K562 (cell line): Measurements from ENCODE around the gene MUC16. TPM values are rescaled to one million over a fixed set of nuclear protein-coding genes. Genes with fewer than 3 reads are reported as not detected.

ENCODE experiments used
- ATAC-seq: fragments of 200-7000 bp; cut with Tn5 transposase; 3 replicates; pipeline ENCODE4 v1.9.1; 2020; ENCODE audit warnings: moderate library complexity
- BruUV-seq: library from RNA; stranded (reverse); fragments of 400-500 nt; replicated peaks from 2 replicates; lab custom pipeline; 2021; lab: Mats Ljungman, UMichigan
- CTCF ChIA-PET: fragments of 300-600 bp; formaldehyde crosslinking; extraction: SDS; loops from one replicate; lab custom pipeline; 2021; ENCODE audit warnings: low intra/inter-chr PET ratio; lab: Yijun Ruan, JAX
- POLR2A ChIA-PET: fragments of 300-600, 350-650 bp; sonication (Branson Sonifier 250); formaldehyde crosslinking; extraction: SDS; loops from one replicate; lab custom pipeline; 2021; ENCODE audit warnings: antibody characterized with exemption, inconsistent platforms; lab: Yijun Ruan, JAX
- DNase-seq, 4 experiments: peaks; one replicate each; pipeline versions ENCODE4 v3.0.0 to v3.0.0-alpha.2; 2011 to 2018; ENCODE audit warnings: low spot score in 3 of 4, mixed read lengths in 3 of 4; ENCODE audit errors: extremely low read depth in 1 of 4
- FAIRE-seq: peaks from 2 replicates; lab custom pipeline; 2011; peaks lifted over from hg19 to GRCh38; lab: Jason Lieb, UNC
- H2AFZ ChIP-seq: 2 replicates; pipeline ENCODE4 v1.6.0; 2011; ENCODE audit warnings: low read depth, low read length, control low read depth, inconsistent platforms
- H3K27ac ChIP-seq: fragments of 200-600 bp; 3 replicates; pipeline ENCODE4 v1.8.0; 2011; ENCODE audit warnings: low read depth, mild to moderate bottlenecking, control low read depth, inconsistent platforms, low read length, moderate library complexity, mixed read lengths; ENCODE audit errors: extremely low read depth
- H3K27me3 ChIP-seq, 2 experiments: fragments of 300-600 bp in 1 of 2; 2 replicates in 1 of 2; 3 replicates in 1 of 2; pipeline versions ENCODE4 v1.6.0 to v1.8.0; 2011; ENCODE audit warnings: inconsistent platforms in 2 of 2, low read length in 2 of 2, mild to moderate bottlenecking in 1 of 2, mixed read lengths in 1 of 2, moderate library complexity in 1 of 2; ENCODE audit not compliant: control insufficient read depth in 2 of 2, insufficient read depth in 2 of 2
- H3K36me3 ChIP-seq: fragments of 300-600 bp; 3 replicates; pipeline ENCODE4 v1.8.0; 2011; ENCODE audit warnings: mild to moderate bottlenecking, low read length, inconsistent platforms; ENCODE audit not compliant: control insufficient read depth, insufficient read depth
- H3K4me1 ChIP-seq, 2 experiments: fragments of 200-600 bp in 1 of 2; replicated peaks in 1 of 2; 2 replicates in 1 of 2; 3 replicates in 1 of 2; pipeline versions ENCODE4 v1.5.1 to v1.8.0; 2011; ENCODE audit warnings: inconsistent platforms in 2 of 2, low read length in 2 of 2, mild to moderate bottlenecking in 1 of 2, mixed read lengths in 1 of 2, moderate library complexity in 1 of 2; ENCODE audit not compliant: control insufficient read depth in 2 of 2, insufficient read depth in 2 of 2
- H3K4me2 ChIP-seq: 2 replicates; pipeline ENCODE4 v1.6.1; 2011; ENCODE audit warnings: low read length, control low read depth, inconsistent platforms, mixed read lengths; ENCODE audit not compliant: insufficient read depth
- H3K4me3 ChIP-seq: fragments of 200-600 bp; sonication (generic), shearing (Covaris generic); 2 replicates; pipeline ENCODE4 v1.5.1; 2016; ENCODE audit warnings: control low read depth, inconsistent platforms
- H3K79me2 ChIP-seq: fragments of 200-600 bp; 3 replicates; pipeline ENCODE4 v1.8.0; 2011; ENCODE audit warnings: low read length, inconsistent platforms; ENCODE audit not compliant: control insufficient read depth, insufficient read depth
- H3K9ac ChIP-seq, 2 experiments: 2 replicates each; pipeline versions ENCODE4 v1.6.0 to v1.6.1; 2011; ENCODE audit warnings: low read depth in 2 of 2, low read length in 2 of 2, control low read depth in 1 of 2, inconsistent platforms in 1 of 2, mild to moderate bottlenecking in 1 of 2, mixed read lengths in 1 of 2; ENCODE audit not compliant: insufficient read depth in 1 of 2
- H3K9me1 ChIP-seq: one replicate; pipeline ENCODE4 v1.6.0; 2011; ENCODE audit warnings: inconsistent platforms, mild to moderate bottlenecking, low read length, moderate library complexity; ENCODE audit not compliant: control insufficient read depth, insufficient read depth
- H3K9me3 ChIP-seq: replicated peaks from 2 replicates; pipeline ENCODE4 v1.5.1; 2011; ENCODE audit warnings: low read depth, low read length, inconsistent platforms; ENCODE audit not compliant: control insufficient read depth, insufficient read depth
- H4K20me1 ChIP-seq: replicated peaks from 2 replicates; pipeline ENCODE4 v1.6.1; 2011; ENCODE audit warnings: low read length, inconsistent platforms, mixed read lengths; ENCODE audit not compliant: control insufficient read depth, insufficient read depth
- FOS ChIP-seq: IDR thresholded peaks from 3 replicates; pipeline ENCODE4 v1.6.1; 2011; ENCODE audit not compliant: insufficient read length; ENCODE audit errors: extremely low read depth
- GATA2 ChIP-seq: sonication (generic); formaldehyde crosslinking; IDR thresholded peaks from 2 replicates; pipeline ENCODE4 v1.4.0; 2020; ENCODE audit warnings: mild to moderate bottlenecking, missing genetic modification reagents
- ID3 ChIP-seq, 2 experiments: fragments of 250-450 bp in 1 of 2; fragments of 450-650 bp in 1 of 2; sonication (Bioruptor Pico) in 1 of 2; IDR thresholded peaks; 2 replicates each; pipeline versions ENCODE4 v1.6.1 to v1.8.0; 2016 to 2021; ENCODE audit warnings: mild to moderate bottlenecking in 2 of 2, moderate library complexity in 2 of 2, missing compliant biosample characterization in 1 of 2, missing genetic modification characterization in 1 of 2
- MCM3 ChIP-seq: fragments of 450-650 bp; IDR thresholded peaks from 2 replicates; pipeline ENCODE4 v1.6.1; 2016
- MYNN ChIP-seq, 2 experiments: sonication (generic); formaldehyde crosslinking in 1 of 2; IDR thresholded peaks; 2 replicates each; pipeline versions ENCODE4 v1.5.0 to v1.6.1; 2016 to 2020; ENCODE audit warnings: antibody characterized with exemption in 1 of 2, missing genetic modification reagents in 1 of 2
- NCOA6 ChIP-seq: fragments of 450-650 bp; IDR thresholded peaks from 2 replicates; pipeline ENCODE4 v1.6.1; 2017; ENCODE audit warnings: mild to moderate bottlenecking
- NFIC ChIP-seq: fragments of 450-650 bp; IDR thresholded peaks from 2 replicates; pipeline ENCODE4 v1.6.1; 2017; ENCODE audit warnings: mild to moderate bottlenecking, inconsistent platforms
- NKRF ChIP-seq: fragments of 450-650 bp; IDR thresholded peaks from 2 replicates; pipeline ENCODE4 v1.6.1; 2016; ENCODE audit warnings: borderline replicate concordance
- NR4A1 ChIP-seq, 2 experiments: fragments of 250-450 bp in 1 of 2; fragments of 450-650 bp in 1 of 2; sonication (Bioruptor Pico) in 1 of 2; IDR thresholded peaks; 2 replicates each; pipeline versions ENCODE4 v1.4.0 to v1.6.1; 2016 to 2020; ENCODE audit warnings: mild to moderate bottlenecking in 2 of 2, missing compliant biosample characterization in 1 of 2, missing genetic modification characterization in 1 of 2, moderate library complexity in 1 of 2
- SMARCC2 ChIP-seq: fragments of 450-650 bp; IDR thresholded peaks from 2 replicates; pipeline ENCODE4 v1.6.1; 2017; ENCODE audit warnings: antibody characterized with exemption, moderate library complexity, mild to moderate bottlenecking, low read depth
- SREBF2 ChIP-seq: sonication (generic); formaldehyde crosslinking; IDR thresholded peaks from 2 replicates; pipeline ENCODE4 v1.4.0; 2020; ENCODE audit warnings: mild to moderate bottlenecking, missing genetic modification reagents
- TOE1 ChIP-seq, 2 experiments: fragments of 450-650 bp in 1 of 2; sonication (generic) in 1 of 2; formaldehyde crosslinking in 1 of 2; IDR thresholded peaks; 2 replicates each; pipeline versions ENCODE4 v1.7.1 to v1.8.0; 2016 to 2022; ENCODE audit warnings: borderline replicate concordance in 2 of 2, mild to moderate bottlenecking in 2 of 2, antibody characterized with exemption in 1 of 2, inconsistent platforms in 1 of 2, low read depth in 1 of 2, missing genetic modification reagents in 1 of 2, moderate library complexity in 1 of 2
- ZNF212 ChIP-seq: fragments of 450-650 bp; formaldehyde crosslinking; IDR thresholded peaks from 2 replicates; pipeline ENCODE4 v1.4.0; 2020; ENCODE audit warnings: mild to moderate bottlenecking
- ZNF24 ChIP-seq: fragments of 450-650 bp; IDR thresholded peaks from 2 replicates; pipeline ENCODE4 v1.6.1; 2016
- ZNF384 ChIP-seq: IDR thresholded peaks from 2 replicates; pipeline ENCODE4 v1.6.1; 2012; ENCODE audit warnings: low read depth, low read length, improper control_type of control experiment
- ZNF695 ChIP-seq: fragments of 450-650 bp; formaldehyde crosslinking; IDR thresholded peaks from 2 replicates; pipeline ENCODE4 v1.4.0; 2020; ENCODE audit warnings: mild to moderate bottlenecking, moderate library complexity
- WGBS: fragments of 100-300 bp; shearing (Covaris generic); methylation state at CpG from one replicate; pipeline ENCODE4 v1.1.6; 2016; ENCODE audit warnings: low coverage, mixed read lengths; ENCODE audit not compliant: insufficient coverage; ENCODE audit errors: missing lambda C conversion rate; 5-methylcytosine and 5-hydroxymethylcytosine counted together
- in situ Hi-C: fragments of 300-500 bp; cut with MboI; formaldehyde crosslinking; loops from 4 replicates; pipeline ENCODE4 v1.15.0; 2018; ENCODE audit warnings: inconsistent platforms, mixed read lengths
- intact Hi-C: fragments of 100-400 bp; cut with micrococcal nuclease; formaldehyde crosslinking; loops from 2 replicates; pipeline ENCODE4 v1.14.2; 2022
- polyA plus RNA-seq, 8 experiments: library from polyadenylated mRNA; depleted of rRNA in 4 of 8; stranded (reverse) in 5 of 8; unstranded in 3 of 8; fragments of >200 nt; fragmentation: Nextera tagmentation in 2 of 8; fragmentation: Illumina TruSeq in 1 of 8; extraction: Ambion mirVana in 2 of 8; extraction: Trizol in 1 of 8; gene quantifications; 2 replicates each; pipeline versions ENCODE4 v1.2.1 to v1.2.3, GENCODE V29; 2011 to 2014; ENCODE audit warnings: inconsistent platforms in 1 of 8, missing spikeins in 1 of 8
- total RNA-seq, 7 experiments: library from RNA; depleted of rRNA in 6 of 7; stranded (reverse); fragments of >200 nt in 6 of 7; fragmentation: Illumina TruSeq in 2 of 7; extraction: Trizol in 2 of 7; gene quantifications; 2 replicates each; pipeline versions ENCODE4 v1.2.1 to v1.2.3, GENCODE V29; 2011 to 2021; ENCODE audit warnings: low replicate concordance in 1 of 7

The MUC16 gene
- total and polyA plus RNA-seq, 9 of the 15 experiments (the other 6 are each of a cell fraction or from before 2014, with no cell fraction given), result not detected

- H3K9ac ChIP-seq, result no peak overlapping the region
- in situ Hi-C loops, result no loop called here
- DNase-seq (no peak), FAIRE-seq (no peak), ATAC-seq (no peak)
- no peak overlapping the region for H3K27ac ChIP-seq
- no peaks in the 10 kb centered on the region for H4K20me1 ChIP-seq
- H3K4me3 ChIP-seq, result no peak overlapping the region
- BruUV-seq, result no TSS peak
- H3K4me1 ChIP-seq, result no peaks in the 10 kb centered on the region
- H3K36me3 ChIP-seq, result no peaks in the 10 kb centered on the region
- no peaks in the 10 kb centered on the region for H3K9me3 ChIP-seq
- TF ChIP-seq ZNF212 (CRISPR knock-in tag) (no peak), NCOA6 (no peak), SREBF2 (CRISPR knock-in tag) (no peak), NKRF (no peak), ZNF384 (no peak), SMARCC2 (no peak), MYNN (IDR thresholded peaks at IDR 0.05) (no peak), MYNN (CRISPR knock-in tag; IDR thresholded peaks at IDR 0.05) (no peak), ZNF24 (no peak), MCM3 (no peak), NR4A1 (CRISPR knock-in tag; IDR thresholded peaks at IDR 0.05) (no peak), NR4A1 (tag; IDR thresholded peaks at IDR 0.05) (no peak), TOE1 (IDR thresholded peaks at IDR 0.05; ENCODE audit: borderline replicate concordance) (no peak), TOE1 (CRISPR knock-in tag; IDR thresholded peaks at IDR 0.05; ENCODE audit: borderline replicate concordance, low read depth) (no peak), ZNF695 (CRISPR knock-in tag) (no peak), ID3 (CRISPR knock-in tag; IDR thresholded peaks at IDR 0.05) (no peak), ID3 (tag; IDR thresholded peaks at IDR 0.05) (no peak), GATA2 (no peak), FOS (no peak), NFIC (no peak)
- no peaks in the 10 kb centered on the region for H3K79me2 ChIP-seq
- ChIA-PET POLR2A (interaction anchor here (1.0 kb wide), 1 partner anchor 21 kb away, joined by 3 read pairs; no protein-coding TSS in a partner anchor), CTCF (no interaction called here)
- H2AFZ ChIP-seq, result no peak overlapping the region
- H3K4me2 ChIP-seq, result no peak overlapping the region
- intact Hi-C loops, result no loop called here
- 4% methylated on average over 5 of the region's 5 CpGs for WGBS
- peaks cover 8 to 15% of the 10 kb centered on the region in 2 experiments; a peak in 3 of 5 replicates for H3K27me3 ChIP-seq
- H3K9me1 ChIP-seq, result no peaks in the 10 kb centered on the region
These were observed 22.0 kb upstream of the MUC16 start for GRCh38 chr19:9032136-9032631.
